Measurements from ENCODE around the gene LMNTD2.

LMNTD2 gene

DNA sequence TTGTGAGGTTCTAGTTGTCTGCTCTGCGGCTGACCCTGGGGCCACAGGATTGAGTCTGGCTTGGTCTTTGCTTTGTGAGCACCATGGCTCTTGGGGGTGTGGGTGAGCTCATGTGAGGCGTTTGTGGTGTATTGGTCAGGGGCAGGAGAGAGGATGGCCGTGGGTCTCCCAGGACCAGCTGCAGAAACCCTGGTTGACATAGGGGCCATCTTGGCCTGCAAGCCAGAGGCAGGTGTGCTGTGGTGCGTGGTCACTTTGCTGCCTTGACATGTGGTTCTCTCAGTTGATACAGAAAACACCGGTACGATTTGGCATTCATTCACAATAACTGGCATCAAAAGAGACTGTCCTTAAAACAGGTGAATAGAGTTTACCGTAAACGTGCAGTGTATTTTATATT, 27.0 kb upstream of the LMNTD2 start:
- DNase-seq: no peak

DNA sequence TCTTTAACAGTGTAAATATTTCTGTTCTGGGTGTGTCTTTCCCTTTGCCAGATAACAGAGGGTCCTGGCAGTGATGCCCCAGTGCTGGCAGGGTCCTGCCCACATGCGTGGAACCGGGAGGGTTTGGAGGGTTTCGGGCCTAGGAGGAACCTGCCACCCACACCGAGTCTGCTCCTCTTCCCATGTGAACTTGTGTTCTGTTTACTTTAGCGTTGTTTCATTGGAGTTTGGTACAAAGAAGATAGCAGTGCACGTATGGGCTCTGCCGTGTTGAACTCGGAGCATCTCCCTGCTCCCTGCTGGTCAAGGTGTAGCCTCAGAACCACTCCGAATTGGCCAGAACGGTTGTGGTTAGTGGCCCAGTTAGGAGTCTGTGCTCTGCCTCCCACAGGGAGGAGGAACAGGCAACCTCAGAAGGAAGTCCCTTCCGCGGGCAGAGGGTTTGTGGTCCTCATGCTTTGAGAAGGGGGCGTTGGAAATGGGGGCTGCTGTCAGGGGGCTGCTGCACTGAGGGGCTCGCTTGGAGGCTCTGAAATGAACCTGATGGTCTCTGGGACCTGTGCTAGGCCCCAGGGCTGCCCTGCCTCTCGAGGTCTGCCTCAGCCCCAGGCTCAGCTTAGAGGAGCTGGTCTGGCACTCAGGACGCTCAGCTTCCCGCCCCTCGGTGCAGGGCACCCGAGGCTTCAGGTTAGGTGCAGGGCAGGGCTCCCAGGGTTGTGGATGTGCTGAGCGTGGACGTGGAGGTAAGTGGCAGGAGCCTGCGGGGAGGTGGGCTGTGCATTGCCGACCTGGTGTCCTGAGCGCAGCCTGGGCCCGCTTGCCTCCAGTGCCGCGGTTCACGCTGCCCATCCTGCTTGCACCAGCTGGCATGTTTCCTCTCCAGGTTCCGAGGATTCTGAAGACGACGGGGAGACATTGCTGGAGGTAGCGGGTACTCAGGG, 26.1 kb upstream of the LMNTD2 start:
- DNase-seq: no peak

DNA sequence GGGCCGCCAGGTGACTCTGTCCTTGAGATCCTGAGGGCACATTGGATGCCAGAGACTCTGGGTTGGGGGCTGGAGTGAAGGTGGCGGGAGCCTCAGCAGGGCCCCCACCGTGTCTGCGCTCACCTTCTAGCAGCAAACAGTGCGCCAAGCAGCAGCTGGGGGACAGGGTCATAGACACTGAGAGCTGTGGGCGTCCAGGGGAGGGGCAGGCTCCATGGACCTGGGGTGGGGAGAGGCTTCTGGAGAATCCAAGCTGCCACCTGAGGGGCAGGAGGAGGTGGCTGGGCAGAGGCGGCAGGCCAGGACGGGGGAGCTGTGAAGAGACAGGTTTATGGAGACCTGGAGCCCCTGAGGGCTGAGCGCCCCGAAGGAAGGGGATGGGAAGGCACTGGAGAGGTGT, 23.7 kb upstream of the LMNTD2 start:
- DNase-seq: no peak

- no peak for DNase-seq
Measured at GRCh38 chr11:581752-582151, 21.2 kb upstream of the LMNTD2 start.

DNA sequence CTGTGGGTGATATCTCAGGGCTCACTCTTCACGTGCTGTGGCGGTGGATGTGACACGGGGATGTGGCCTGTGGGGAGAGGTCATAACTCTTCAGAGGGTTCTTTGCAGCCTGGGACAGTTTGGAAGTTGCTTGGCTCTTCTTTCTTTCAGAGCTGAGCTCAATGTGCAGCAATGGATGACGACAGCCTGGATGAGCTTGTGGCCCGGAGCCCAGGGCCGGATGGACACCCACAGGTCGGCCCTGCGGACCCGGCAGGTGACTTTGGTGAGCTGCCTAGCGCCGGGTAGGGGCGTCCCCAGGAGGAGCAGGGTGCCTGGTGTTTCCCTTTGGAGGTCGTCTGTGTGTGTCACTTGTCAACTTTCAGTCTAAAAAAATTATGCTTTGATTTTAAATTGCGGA, 20.8 kb upstream of the LMNTD2 start:
- DNase-seq: no peak

- no peak for DNase-seq
Measured at GRCh38 chr11:579830-580601, 19.5 kb upstream of the LMNTD2 start.

- no peak for DNase-seq
Measured at GRCh38 chr11:578276-579035, 17.9 kb upstream of the LMNTD2 start.

DNA sequence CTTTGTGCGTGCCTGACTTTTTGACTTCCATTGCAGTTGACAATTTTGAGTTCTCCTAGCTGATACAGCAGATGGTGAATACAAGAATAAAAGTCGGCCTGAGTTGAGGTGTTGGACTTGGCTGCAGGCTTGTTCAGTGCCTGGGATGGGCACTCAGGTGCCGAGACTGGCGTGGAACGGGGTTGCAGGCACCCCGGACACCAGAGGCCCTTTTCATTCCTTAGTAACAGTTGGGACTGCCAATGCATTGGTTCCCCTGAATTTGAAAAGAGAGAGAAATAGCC, 17.0 kb upstream of the LMNTD2 start:
- no peak for DNase-seq

GRCh38 chr11:576811-577610, 16.5 kb upstream of the LMNTD2 start:
- DNase-seq: no peak

GRCh38 chr11:575996-576768, 15.6 kb upstream of the LMNTD2 start, which contains the start of gene PHRF1:
Gene PHRF1, plus strand, starts transcription at chr11:576470. Its CDS starts 5,043 bp downstream, at chr11:581513.
- peak; percentile 97 for DNase-seq

GRCh38 chr11:575313-575995, 14.9 kb upstream of the LMNTD2 start:
- DNase-seq: no peak

DNA sequence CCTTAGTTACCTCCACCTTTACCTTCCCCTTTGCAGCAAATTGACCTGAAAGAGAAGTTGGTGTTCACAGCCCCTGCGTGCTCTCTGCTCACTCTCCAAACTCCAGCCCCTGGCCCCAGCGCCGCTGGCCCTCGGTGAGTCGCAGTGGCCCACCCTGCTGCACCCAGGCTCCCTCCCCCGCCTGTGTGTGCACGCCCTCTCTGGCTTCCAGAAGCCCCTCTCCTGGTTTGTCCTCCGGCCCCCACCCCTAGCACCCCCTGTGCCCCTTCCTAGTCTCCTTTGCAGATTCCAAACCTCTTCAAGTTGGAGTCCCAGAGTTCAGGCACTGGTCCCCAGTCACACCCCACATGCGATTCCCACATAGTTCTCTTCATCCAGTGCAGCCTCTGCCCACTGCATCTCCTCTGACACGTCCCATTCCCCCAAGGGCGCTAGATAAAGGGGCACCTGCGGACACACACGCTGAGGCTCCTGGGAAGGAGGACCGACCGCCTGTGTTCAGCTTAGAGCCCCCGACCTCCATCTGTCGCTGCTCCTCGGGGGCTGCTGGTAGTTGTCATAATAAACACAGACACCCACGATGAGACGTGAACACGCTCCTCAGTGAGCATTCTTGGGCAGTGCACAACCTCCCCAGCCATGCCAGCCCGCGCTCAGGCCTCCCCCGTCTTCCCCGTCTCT, 14.2 kb upstream of the LMNTD2 start:
- DNase-seq: peak; percentile 39

DNA sequence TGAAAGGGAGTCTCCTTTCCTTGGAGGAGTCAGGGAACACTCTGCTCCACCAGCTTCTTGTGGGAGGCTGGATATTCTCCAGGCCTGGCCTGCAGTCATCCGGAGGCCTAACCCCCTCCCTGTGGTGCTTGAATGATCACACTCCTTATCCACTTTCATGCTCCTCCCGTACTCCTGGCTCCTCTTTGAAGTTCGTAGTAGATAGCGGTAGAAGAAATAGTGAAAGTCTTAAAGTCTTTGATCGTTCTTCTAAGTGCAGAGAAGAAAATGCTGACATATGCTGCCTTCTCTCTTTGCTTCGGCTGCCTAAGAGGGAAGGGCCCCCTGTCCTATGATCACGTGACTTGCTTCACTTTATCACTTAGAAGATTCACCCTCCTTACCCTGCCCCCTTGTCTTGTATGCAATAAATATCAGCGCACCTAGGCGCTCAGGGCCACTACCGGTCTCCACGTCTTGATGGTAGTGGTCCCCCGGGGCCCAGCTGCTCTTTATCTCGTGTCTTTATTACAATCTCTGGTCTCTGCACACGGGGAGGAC, 13.6 kb upstream of the LMNTD2 start:
- peak; percentile 29 for DNase-seq

DNA sequence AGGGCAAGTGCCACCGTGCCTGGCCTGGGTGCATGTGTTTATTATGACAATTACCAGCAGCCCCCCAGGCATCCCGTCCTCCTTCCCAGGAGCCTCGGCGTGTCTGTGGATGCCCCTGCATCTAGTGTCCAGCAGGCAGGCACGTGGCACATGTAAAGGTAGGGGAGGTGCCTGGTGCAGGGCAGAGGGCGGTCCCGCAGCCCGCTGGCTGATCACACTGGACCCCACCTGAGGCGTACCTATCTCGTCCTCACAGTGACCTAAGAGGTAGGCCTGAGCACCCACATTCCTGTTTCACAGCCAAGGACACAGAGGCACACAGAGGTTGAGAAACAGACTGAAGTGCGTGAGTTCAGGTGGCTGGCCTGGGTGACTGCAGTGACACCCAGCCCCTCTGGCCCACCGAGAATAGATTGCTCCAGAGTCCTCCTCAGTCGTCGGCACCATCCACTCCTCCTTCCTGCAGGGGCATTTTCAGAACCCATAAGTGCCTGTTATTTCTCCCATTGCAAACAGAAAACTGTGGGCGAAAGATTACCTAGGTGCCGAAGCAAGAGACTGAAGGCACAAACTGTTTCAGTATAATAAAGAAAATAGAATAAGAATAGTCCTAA, 12.7 kb upstream of the LMNTD2 start:
- no peak for DNase-seq

- no peak for DNase-seq
Measured at GRCh38 chr11:571802-572185, 11.3 kb upstream of the LMNTD2 start.

DNA sequence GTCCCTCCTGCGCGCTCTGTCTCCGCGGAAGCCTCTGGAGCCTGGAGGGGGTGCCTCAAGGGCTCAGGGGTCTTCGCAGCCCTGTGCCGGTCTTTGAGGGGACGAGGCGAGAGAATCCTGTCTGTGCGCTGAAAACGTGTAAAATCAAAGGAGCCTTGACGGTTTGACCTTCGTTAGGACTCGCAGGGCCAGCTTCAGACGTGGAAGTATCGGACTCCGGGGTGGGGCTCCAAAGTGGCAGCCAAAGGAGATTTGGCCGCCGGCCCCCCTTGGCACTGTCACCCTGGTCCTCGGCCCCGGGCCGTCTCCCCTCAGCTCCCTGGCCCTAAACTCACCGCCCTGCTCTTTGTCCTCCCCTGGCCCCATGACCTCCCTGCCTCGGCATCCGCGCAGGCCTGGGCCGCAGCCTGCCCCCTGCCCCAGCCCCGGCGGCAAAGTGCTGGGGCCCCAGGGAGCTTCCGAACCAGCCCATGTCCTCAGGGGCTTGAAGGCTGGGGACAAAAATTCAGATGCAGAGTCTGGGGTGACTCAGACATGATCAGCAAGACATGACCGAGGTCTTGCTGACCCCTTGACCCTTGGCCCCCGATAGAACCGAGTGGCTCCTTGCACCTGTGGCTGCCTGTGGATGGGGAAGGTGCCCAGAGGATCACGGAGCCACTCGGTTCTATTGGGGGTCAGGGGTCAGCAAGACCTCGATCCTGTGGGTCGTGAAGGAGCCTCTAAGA, 8.8 kb upstream of the LMNTD2 start:
- DNase-seq: no peak

GRCh38 chr11:568306-569157, 8.0 kb upstream of the LMNTD2 start:
- DNase-seq: peak; percentile 94
